ENCODE measurements around the gene LGALS3.

Gene LGALS3

DNA sequence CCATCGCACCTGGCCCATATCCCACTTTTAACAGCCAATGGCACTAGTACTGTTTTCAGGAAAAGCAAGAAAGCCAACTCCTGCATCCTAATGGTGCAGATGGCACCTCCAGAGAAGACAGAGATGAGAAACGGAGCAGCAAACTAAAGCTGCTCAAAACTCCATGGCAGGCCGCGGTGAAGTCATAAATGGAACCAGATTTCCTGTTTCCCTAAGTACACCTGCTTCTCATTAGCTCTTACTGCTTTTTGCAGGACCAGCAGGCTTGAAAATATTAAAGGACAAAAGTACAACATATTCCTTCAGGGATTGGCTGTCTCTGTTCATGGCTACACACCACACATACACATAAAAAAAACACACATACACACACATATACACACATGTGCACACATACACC, 36.7 kb upstream of the LGALS3 start:
- Histone ChIP-seq H3K36me3 (ENCODE audit: control insufficient read depth, insufficient read depth, low read length) (no peaks in the 10 kb centered on the region), H3K27me3 (replicated peaks; ENCODE audit: control insufficient read depth, insufficient read depth, low read length) (no peaks in the 10 kb centered on the region), H3K4me3 (replicated peaks; ENCODE audit: low read depth, low read length) (no peak overlapping the region)
- TF ChIP-seq, protein P1, sequence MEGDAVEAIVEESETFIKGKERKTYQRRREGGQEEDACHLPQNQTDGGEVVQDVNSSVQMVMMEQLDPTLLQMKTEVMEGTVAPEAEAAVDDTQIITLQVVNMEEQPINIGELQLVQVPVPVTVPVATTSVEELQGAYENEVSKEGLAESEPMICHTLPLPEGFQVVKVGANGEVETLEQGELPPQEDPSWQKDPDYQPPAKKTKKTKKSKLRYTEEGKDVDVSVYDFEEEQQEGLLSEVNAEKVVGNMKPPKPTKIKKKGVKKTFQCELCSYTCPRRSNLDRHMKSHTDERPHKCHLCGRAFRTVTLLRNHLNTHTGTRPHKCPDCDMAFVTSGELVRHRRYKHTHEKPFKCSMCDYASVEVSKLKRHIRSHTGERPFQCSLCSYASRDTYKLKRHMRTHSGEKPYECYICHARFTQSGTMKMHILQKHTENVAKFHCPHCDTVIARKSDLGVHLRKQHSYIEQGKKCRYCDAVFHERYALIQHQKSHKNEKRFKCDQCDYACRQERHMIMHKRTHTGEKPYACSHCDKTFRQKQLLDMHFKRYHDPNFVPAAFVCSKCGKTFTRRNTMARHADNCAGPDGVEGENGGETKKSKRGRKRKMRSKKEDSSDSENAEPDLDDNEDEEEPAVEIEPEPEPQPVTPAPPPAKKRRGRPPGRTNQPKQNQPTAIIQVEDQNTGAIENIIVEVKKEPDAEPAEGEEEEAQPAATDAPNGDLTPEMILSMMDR (IDR thresholded peaks at IDR 0.05; ENCODE audit: insufficient read depth, low read length, poor library complexity, severe bottlenecking) = no peak
- DNase-seq (ENCODE audit: extremely low read depth, insufficient read length) = no peak

DNA sequence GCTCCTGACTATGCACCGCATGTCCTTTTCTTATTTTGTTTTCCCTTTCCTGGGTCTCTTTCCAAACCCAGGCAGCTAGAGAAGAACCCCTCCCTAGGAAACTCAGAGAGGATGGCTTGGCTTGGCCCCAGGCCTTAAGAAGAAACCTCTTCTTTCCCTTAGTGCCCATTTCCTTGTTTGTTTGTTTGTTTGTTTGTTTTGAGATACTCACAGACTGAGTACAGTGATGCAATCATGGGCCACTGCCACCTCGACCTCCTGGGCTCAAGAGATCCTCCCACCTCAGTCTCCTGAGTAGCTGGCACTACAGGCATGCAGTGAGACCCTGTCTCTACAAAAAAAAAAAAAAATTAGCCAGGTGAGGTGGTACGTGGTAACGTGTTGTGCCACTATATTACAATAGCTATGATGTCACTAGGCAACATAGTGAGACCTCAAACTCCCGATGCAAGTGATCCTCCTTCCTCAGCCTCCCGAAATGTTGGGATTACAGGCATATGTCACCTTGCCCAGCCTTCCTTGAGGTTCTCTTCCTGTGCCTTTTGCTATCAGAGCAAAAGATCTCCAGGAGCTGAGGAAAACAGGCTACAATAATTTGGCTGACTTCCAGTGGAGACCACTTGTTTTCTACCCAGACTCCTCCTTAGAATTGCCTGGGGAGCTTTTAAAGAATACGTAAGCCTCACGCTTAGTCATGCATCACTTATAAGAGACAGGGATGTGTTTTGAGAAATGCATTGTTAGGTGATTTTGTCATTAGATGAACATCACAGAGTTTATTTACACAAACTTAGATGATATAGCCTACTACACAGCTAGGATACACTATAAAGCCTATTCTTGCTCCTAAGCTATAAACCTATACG, 34.5 kb upstream of the LGALS3 start:
- H3K4me3 ChIP-seq (replicated peaks; ENCODE audit: low read depth, low read length) = no peak overlapping the region
- TF ChIP-seq, protein P1 (IDR thresholded peaks at IDR 0.05; ENCODE audit: insufficient read depth, low read length, poor library complexity, severe bottlenecking) = no peak
- DNase-seq (ENCODE audit: extremely low read depth, insufficient read length) = no peak
- H3K36me3 ChIP-seq (ENCODE audit: control insufficient read depth, insufficient read depth, low read length) = no peaks in the 10 kb centered on the region
- H3K27me3 ChIP-seq (replicated peaks; ENCODE audit: control insufficient read depth, insufficient read depth, low read length) = no peaks in the 10 kb centered on the region

DNA sequence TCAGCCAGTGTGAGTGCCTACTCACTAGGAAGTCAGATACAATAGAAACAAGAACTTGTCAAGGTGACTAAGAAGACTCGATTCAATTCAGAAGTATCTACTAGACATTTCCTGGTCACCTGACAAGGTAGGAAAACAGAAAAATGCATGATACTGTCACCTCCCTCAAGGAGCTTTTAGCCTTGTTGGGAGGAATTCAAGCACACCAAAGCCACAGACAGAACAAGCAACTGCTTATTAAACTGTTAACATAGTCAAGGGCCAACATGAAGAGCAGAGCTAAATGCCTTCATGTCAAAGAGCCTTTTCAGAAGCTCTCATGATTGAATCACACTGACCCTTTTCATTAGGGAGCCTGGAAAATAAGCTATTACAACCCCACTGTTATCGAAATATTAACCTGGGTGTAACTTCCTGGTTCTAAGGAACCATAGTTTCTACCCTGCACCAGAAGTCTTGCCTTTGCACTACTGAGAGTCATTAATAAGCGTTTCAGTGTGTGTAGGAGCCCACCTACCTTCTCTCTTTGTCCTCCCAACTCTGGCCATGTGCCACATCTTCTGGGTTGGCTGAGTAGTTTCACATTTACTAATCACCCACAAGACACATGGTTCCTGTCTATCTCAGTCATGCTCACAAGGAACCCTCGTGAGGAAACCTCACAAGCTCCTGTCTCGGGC, 31.0 kb upstream of the LGALS3 start:
- no peaks in the 10 kb centered on the region for H3K27me3 ChIP-seq (replicated peaks; ENCODE audit: control insufficient read depth, insufficient read depth, low read length)
- H3K36me3 ChIP-seq (ENCODE audit: control insufficient read depth, insufficient read depth, low read length) = no peaks in the 10 kb centered on the region
- peak; percentile 80 for DNase-seq (ENCODE audit: extremely low read depth, insufficient read length)
- TF ChIP-seq, protein P1 (IDR thresholded peaks at IDR 0.05; ENCODE audit: insufficient read depth, low read length, poor library complexity, severe bottlenecking) = no peak
- no peak overlapping the region for H3K4me3 ChIP-seq (replicated peaks; ENCODE audit: low read depth, low read length)

DNA sequence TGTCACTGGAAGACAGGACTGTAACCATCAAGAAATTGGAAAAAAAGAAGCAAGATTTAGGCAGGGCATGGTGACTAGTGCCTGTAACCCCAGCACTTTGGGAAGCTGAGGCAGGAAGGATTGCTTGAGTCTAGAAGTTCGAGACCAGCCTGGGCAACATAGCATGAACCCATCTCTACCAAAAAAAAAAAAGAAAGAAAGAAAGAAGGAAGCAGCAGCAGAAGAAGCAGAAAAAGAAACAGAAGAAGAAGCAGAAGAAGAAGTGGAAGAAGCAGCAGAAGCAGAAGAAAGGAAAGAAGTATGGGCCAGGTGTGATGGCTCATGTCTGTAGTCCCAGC, 30.5 kb upstream of the LGALS3 start:
- DNase-seq (ENCODE audit: extremely low read depth, insufficient read length) = no peak
- Histone ChIP-seq H3K4me3 (replicated peaks; ENCODE audit: low read depth, low read length) (no peak overlapping the region), H3K36me3 (ENCODE audit: control insufficient read depth, insufficient read depth, low read length) (no peaks in the 10 kb centered on the region), H3K27me3 (replicated peaks; ENCODE audit: control insufficient read depth, insufficient read depth, low read length) (no peaks in the 10 kb centered on the region)
- TF ChIP-seq, protein P1 (IDR thresholded peaks at IDR 0.05; ENCODE audit: insufficient read depth, low read length, poor library complexity, severe bottlenecking) = no peak

DNA sequence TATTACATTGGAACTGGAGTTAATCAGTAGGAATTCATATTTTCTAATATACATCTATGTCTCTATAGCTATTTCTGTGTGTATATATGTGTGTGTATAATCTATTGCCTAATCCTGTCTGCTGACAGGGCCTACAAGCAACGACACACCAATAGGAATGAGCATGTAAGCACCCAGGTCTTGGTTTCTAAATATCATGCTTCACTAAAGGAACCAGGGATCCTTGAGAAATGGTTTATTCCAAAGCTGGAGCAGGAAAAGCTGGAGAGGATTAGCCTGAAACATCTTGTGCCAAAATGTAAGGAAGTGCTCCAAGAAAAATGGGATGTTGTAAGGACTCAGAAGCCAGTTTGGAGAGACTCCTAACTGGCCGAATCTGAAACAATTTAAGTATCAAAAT, 29.3 kb upstream of the LGALS3 start:
- H3K4me3 ChIP-seq (replicated peaks; ENCODE audit: low read depth, low read length) = no peak overlapping the region
- no peaks in the 10 kb centered on the region for H3K27me3 ChIP-seq (replicated peaks; ENCODE audit: control insufficient read depth, insufficient read depth, low read length)
- no peaks in the 10 kb centered on the region for H3K36me3 ChIP-seq (ENCODE audit: control insufficient read depth, insufficient read depth, low read length)
- TF ChIP-seq, protein P1 (IDR thresholded peaks at IDR 0.05; ENCODE audit: insufficient read depth, low read length, poor library complexity, severe bottlenecking) = no peak
- no peak for DNase-seq (ENCODE audit: extremely low read depth, insufficient read length)
